Glomerular visceral epithelial cell (primary cell): Measurements from ENCODE around the gene DDX51.

Experiments used
- DNase-seq: peaks from one replicate; pipeline ENCODE4 v3.0.0-alpha.2; 2016; ENCODE audit errors: extremely low spot score

The DDX51 gene

DNA sequence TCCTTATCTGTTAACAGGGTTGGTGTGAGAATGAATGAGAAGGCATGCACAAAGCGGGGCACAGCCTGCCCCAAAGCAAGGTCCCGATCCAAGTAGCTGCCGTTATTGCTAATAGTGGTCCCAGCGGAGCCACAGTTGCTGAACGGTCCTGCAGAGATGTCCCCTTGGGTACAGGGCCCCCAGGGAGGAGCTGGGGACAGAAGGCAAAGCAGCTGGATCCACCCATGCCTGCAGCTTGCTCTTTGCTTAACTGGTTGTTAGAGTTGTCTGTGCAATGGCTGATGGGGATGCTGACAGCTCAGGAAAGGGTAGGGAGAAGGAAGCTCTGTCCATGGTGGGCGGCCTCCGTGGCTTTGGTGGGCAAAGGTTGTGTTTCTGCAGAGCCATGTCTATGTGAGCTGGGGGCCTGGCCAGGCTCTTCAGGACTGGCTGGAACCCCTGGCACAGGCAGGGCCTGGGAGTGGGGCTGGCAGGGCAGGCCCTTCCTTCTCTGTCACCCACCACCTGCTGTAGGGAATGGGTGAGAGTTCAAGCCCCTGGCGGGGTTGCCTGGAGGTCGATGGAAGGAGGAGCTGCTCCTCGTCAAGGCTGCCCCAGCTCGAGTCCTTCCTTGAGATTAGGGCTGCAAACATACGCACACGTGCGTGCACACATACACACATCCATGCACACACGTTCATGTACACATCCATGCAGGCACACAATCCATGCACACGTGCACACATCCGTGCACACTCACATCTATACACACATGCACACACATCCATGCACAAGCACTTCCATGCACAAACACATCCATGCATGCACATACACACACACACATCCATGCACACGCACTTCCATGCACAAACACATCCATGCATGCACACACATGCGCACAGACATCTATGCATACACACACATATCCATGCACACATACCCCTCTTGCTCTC, 35.6 kb upstream of the DDX51 start:
- DNase-seq, result no peak

GRCh38 chr12:132178801-132179401, 34.8 kb upstream of the DDX51 start:
- DNase-seq, result no peak

GRCh38 chr12:132178316-132178715, 34.2 kb upstream of the DDX51 start:
- no peak for DNase-seq

- DNase-seq, result no peak
Observed at GRCh38 chr12:132176920-132177551, 32.9 kb upstream of the DDX51 start.

DNA sequence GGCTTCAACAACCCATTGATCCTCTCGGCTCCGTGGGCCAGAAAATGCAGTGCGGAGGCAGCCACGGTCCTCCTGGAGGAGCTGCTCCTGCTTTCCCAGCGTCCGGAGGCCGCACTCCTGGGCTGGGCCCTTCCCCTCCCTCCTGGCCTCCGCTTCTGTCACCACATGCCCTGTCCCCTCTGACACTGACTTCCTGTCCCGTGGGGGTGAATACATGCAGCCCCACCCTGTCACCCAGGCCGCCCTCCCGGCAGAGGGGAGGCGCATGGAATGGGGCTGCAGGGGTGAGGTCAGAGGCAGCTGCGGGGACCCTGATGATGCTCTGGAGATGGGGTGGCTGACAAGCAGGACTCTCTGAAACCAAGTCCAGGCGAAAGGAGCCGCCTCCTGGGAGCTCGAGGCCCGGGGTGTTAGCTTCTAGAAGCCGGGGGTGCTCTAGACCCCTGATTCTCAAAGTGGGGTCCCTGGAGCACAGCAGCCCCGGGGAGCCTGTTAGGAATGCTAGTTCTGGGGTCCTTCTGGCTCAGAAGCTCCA, 32.3 kb upstream of the DDX51 start:
- no peak for DNase-seq

- DNase-seq, result no peak
Observed at GRCh38 chr12:132175496-132176384, 31.6 kb upstream of the DDX51 start.

DNA sequence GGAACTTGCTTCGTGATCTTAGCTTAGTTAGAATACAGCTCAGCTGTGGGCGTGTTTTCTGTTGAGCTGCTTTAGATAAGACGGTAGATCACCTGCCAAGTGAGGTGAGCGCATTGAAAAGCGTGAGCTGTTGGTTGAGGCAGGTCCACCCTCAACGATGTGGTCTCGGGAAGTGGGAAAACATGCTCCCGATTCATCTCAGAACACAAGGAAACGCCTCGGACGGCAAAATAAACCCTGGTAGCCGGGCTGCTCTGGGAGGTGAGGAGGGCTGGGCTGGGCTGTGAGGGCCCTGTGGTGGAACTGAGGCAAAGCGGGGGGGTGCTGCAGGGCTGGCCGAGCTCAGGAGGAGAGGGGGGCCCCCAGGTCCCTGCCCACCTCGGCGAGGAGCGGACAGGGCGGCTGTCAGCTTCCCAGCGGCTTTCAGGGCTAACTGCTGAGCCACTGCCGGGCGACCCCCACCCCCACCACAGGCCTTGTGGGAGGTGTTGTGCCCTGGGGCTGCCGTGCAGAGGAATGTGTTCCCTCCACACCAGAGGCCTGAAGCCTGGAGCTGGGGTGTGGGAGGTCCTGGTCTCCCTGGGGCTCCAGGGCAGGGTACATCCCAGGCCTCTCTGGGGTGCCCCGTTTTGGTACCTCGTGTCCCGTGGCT, 30.8 kb upstream of the DDX51 start:
- DNase-seq, result no peak

DNA sequence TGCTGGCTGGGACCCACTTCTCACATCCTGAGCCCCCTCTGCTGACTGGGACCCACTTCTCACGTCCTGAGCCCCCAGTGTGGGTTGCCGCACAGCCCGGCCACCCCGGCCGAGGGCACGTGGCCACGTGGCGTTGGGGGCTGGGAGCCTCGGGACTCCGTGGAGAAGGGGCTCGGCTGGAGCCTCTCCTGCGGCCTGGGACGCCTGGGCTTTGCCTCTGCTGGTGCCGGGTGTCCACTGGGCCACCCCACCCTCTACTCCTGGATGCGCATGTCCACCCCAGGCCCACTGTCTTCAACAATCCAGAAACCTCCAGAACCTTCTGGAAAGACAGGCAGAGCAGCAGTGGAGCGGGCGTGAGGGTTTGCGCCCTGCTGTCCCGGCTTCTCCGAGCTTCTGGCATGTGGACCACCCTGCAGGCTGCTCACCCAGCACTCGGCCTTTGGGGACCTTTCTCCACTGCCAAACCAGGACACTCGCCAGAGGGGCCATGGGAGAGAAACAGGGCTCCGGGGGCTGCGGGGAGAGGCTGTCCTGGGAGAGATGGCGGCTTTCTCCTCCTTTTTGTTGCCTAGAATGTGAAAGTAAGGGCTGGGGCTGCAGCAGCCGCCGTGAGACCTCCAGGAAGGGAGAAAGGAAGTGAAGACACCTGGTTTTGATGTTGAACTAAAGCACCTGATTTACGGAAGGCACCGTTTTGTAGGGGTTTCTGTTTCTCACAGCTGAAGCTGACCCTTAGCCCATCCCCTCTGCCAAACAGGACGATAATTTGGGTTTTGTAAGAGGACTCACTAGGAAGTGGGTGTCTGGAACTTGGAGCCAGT, 30.1 kb upstream of the DDX51 start:
- DNase-seq, result no peak

- no peak for DNase-seq
Observed at GRCh38 chr12:132173135-132174014, 29.3 kb upstream of the DDX51 start.

- DNase-seq, result no peak
Observed at GRCh38 chr12:132172619-132173018, 28.5 kb upstream of the DDX51 start.

GRCh38 chr12:132171968-132172521, 27.9 kb upstream of the DDX51 start:
- no peak for DNase-seq

- DNase-seq, result no peak
Observed at GRCh38 chr12:132171293-132171967, 27.3 kb upstream of the DDX51 start.

GRCh38 chr12:132170637-132171292, 26.6 kb upstream of the DDX51 start:
- DNase-seq, result no peak

GRCh38 chr12:132170094-132170636, 26.0 kb upstream of the DDX51 start:
- DNase-seq, result no peak

- DNase-seq, result no peak
Observed at GRCh38 chr12:132169376-132169775, 25.3 kb upstream of the DDX51 start.

DNA sequence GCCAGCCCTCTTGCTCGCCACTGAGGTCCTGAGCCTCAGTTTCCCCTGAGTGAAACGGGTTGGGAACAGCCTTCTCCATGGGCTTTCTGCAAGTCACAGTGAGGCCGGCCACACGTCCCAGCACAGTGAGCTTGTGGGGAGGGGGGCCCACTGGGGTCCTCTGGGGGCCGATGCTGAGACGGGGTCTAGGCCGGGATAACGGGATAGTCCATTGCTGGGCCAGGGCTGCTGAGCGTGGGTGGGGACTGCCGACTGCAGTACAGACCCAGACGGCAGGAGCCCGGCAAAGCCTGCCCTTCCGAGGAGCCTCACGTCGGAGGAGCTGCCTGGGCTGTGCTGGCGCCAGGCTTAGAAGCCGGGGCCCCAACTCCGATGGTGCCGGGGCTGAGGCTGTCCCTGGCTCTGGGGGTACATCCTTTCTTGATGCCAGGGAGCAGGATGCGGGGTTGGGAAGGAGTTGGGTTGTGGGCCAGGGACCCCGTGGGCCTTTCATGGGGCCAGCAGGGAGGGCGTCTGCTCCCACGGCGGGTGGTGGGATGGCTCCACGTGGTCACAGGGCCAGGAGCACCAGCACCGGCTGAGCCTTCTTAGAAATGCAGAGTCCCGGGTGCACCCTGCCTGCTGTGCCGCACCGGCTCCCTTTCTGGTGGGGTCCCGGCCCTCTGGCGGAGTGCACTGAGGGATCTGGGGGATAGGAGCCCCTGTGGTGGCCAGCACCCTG, 24.4 kb upstream of the DDX51 start:
- no peak for DNase-seq
